K562 (cell line): Measurements from ENCODE around the gene CNP. TPM values are rescaled to one million over a fixed set of nuclear protein-coding genes. Genes with fewer than 3 reads are reported as not detected.

Experiments used
- BMI1 ChIP-seq: fragments of 150-350 bp; IDR thresholded peaks from 2 replicates; pipeline ENCODE4 v1.6.1; 2014; ENCODE audit warnings: low read length
- CREBBP ChIP-seq: IDR thresholded peaks from one replicate; pipeline ENCODE4 v1.6.1; 2012; ENCODE audit warnings: low read depth, mild to moderate bottlenecking, control low read depth, inconsistent platforms, low read length
- CREM ChIP-seq: IDR thresholded peaks from 2 replicates; pipeline ENCODE4 v1.6.1; 2014; ENCODE audit warnings: antibody characterized with exemption, low read depth
- ETS2 ChIP-seq: IDR thresholded peaks from 2 replicates; pipeline ENCODE4 v1.6.1; 2016; ENCODE audit warnings: borderline replicate concordance, missing genetic modification characterization, mild to moderate bottlenecking, moderate library complexity, missing compliant biosample characterization; ENCODE audit not compliant: poor library complexity, severe bottlenecking
- FOXJ2 ChIP-seq: fragments of 200-800 bp; sonication (Bioruptor generic); IDR thresholded peaks from 2 replicates; pipeline ENCODE4 v1.6.1; 2016; ENCODE audit warnings: missing genetic modification characterization, missing compliant biosample characterization
- GATAD2A ChIP-seq: fragments of 450-650 bp; IDR thresholded peaks from 2 replicates; pipeline ENCODE4 v1.6.1; 2017
- HDAC8 ChIP-seq: fragments of 450-650 bp; IDR thresholded peaks from 2 replicates; pipeline ENCODE4 v1.6.1; 2016; ENCODE audit warnings: mild to moderate bottlenecking, missing genetic modification characterization, moderate library complexity, missing compliant biosample characterization
- MAFG ChIP-seq: fragments of 450-650 bp; conservative IDR thresholded peaks from 2 replicates; pipeline ENCODE4 v1.6.1; 2016; ENCODE audit warnings: missing genetic modification characterization, missing compliant biosample characterization
- MED1 ChIP-seq: sonication (generic); formaldehyde crosslinking; IDR thresholded peaks from 2 replicates; pipeline ENCODE4 v1.8.1; 2023; ENCODE audit warnings: missing genetic modification reagents, borderline replicate concordance
- MXI1 ChIP-seq: IDR thresholded peaks from 2 replicates; pipeline ENCODE4 v1.6.1; 2011; ENCODE audit warnings: low read depth, mild to moderate bottlenecking, improper control_type of control experiment, low read length
- NFIX ChIP-seq: fragments of 250-450 bp; sonication (Bioruptor Pico); IDR thresholded peaks from 2 replicates; pipeline ENCODE4 v1.4.0; 2020; ENCODE audit warnings: low read depth, mild to moderate bottlenecking, moderate library complexity
- PHF8 ChIP-seq: fragments of 200-600 bp; sonication (generic); IDR thresholded peaks from 2 replicates; pipeline ENCODE4 v1.6.1; 2012; ENCODE audit warnings: mixed run types, mild to moderate bottlenecking, inconsistent platforms, low read length, moderate library complexity, borderline replicate concordance
- RBM22 ChIP-seq: fragments of 200-400 bp; formaldehyde crosslinking; IDR thresholded peaks from 2 replicates; pipeline ENCODE4 v1.6.1; 2018; ENCODE audit warnings: low read length, low read depth; ENCODE audit not compliant: poor library complexity, severe bottlenecking
- RBM39 ChIP-seq: fragments of 200-400 bp; formaldehyde crosslinking; optimal IDR thresholded peaks from 2 replicates; pipeline ENCODE3; 2018; ENCODE audit warnings: low read depth, low read length
- SREBF2 ChIP-seq: sonication (generic); formaldehyde crosslinking; IDR thresholded peaks from 2 replicates; pipeline ENCODE4 v1.4.0; 2020; ENCODE audit warnings: mild to moderate bottlenecking, missing genetic modification reagents
- TAF7 ChIP-seq: fragments of 450-650 bp; IDR thresholded peaks from 2 replicates; pipeline ENCODE4 v1.6.1; 2016; ENCODE audit warnings: missing genetic modification characterization, missing compliant biosample characterization
- ZNF133 ChIP-seq: fragments of 250-450 bp; sonication (Bioruptor Pico); IDR thresholded peaks from 2 replicates; pipeline ENCODE4 v1.4.0; 2020; ENCODE audit warnings: mild to moderate bottlenecking
- ZNF696 ChIP-seq: fragments of 250-450 bp; sonication (Bioruptor Pico); conservative IDR thresholded peaks from 2 replicates; pipeline ENCODE4 v1.4.0; 2020; ENCODE audit warnings: mild to moderate bottlenecking, moderate library complexity
- ZNF717 ChIP-seq: fragments of 250-450 bp; sonication (Bioruptor Pico); IDR thresholded peaks from 2 replicates; pipeline ENCODE4 v1.5.0; 2021
- polyA plus RNA-seq, 8 experiments: library from polyadenylated mRNA; depleted of rRNA in 4 of 8; stranded (reverse) in 5 of 8; unstranded in 3 of 8; fragments of >200 nt; fragmentation: Nextera tagmentation in 2 of 8; fragmentation: Illumina TruSeq in 1 of 8; extraction: Ambion mirVana in 2 of 8; extraction: Trizol in 1 of 8; gene quantifications; 2 replicates each; pipeline versions ENCODE4 v1.2.1 to v1.2.3, GENCODE V29; 2011 to 2014; ENCODE audit warnings: inconsistent platforms in 1 of 8, missing spikeins in 1 of 8
- total RNA-seq, 7 experiments: library from RNA; depleted of rRNA in 6 of 7; stranded (reverse); fragments of >200 nt in 6 of 7; fragmentation: Illumina TruSeq in 2 of 7; extraction: Trizol in 2 of 7; gene quantifications; 2 replicates each; pipeline versions ENCODE4 v1.2.1 to v1.2.3, GENCODE V29; 2011 to 2021; ENCODE audit warnings: low replicate concordance in 1 of 7
- TF ChIP-seq, protein P1 (sequence below): fragments of 250-450 bp; sonication (Bioruptor Pico); IDR thresholded peaks from 2 replicates; pipeline ENCODE4 v1.5.0; 2020; ENCODE audit warnings: mild to moderate bottlenecking, borderline replicate concordance
- TF ChIP-seq, protein P2 (sequence below), 3 experiments: fragments of 200-800 bp in 1 of 3; sonication (Bioruptor generic) in 1 of 3; sonication (generic) in 1 of 3; formaldehyde crosslinking in 1 of 3; IDR thresholded peaks; 2 replicates each; pipeline versions ENCODE4 v1.6.1 to v1.8.0; 2016 to 2022; ENCODE audit warnings: mild to moderate bottlenecking in 2 of 3, missing compliant biosample characterization in 2 of 3, missing genetic modification characterization in 2 of 3, missing genetic modification reagents in 1 of 3
- TF ChIP-seq, protein P3 (sequence below): fragments of 450-650 bp; conservative IDR thresholded peaks from 2 replicates; pipeline ENCODE4 v1.6.1; 2016; ENCODE audit warnings: missing genetic modification characterization, low read depth, mild to moderate bottlenecking, missing compliant biosample characterization, moderate library complexity

CNP gene
- total and polyA plus RNA-seq, 9 of the 15 experiments (the other 6 are each of a cell fraction or from before 2014, with no cell fraction given) = 1.7 to 52.0 (median 29.1) TPM

DNA sequence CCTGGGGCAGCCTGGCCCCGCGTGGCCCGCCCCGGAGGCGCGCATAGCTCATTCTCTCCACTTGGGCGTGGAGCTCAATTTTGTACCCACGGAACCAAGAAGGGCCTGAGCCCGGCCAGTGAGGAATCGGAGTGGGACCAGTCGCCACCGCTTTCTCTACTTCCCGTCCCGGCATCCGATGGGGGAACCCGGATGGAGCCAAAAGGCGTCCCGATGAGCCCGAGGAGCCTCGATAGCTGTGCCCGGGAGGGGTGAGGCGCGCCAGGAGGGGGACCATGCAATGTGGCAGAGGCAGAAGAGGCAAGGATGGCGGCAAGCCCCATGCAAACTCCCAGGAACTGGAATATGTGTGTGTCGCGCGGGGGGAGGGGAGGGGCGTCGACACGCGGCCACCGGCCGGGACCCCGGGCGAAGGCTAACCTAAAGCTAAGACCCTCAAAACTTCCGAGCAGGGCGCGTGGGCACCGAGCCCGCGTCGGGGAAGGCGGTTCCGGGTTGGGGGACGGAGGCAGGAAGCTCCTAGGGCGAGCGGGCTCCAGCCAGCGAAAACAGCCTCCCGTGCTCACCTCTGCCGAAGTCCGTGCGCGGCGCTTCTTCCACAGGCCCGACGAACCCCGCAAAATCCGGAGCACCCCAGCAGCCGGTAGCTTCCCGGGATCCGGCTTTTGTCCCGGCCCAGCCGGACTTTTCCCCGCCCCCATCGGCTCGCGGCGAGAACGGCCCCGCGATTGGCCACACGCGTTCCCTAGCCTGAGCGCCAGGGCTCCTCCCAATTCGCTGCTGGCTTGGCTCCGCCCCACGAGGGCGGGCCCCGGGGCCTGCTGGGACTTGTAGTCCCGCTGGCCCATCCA, 48.1 kb upstream of the CNP start, which contains the start of gene ACLY (continued):
- TF ChIP-seq PHF8 = peak; percentile 78; the same call in 1 of the 2 replicates
- TF ChIP-seq FOXJ2 (tag) = no peak
- no peak for TF ChIP-seq MED1
- TF ChIP-seq, protein P1, sequence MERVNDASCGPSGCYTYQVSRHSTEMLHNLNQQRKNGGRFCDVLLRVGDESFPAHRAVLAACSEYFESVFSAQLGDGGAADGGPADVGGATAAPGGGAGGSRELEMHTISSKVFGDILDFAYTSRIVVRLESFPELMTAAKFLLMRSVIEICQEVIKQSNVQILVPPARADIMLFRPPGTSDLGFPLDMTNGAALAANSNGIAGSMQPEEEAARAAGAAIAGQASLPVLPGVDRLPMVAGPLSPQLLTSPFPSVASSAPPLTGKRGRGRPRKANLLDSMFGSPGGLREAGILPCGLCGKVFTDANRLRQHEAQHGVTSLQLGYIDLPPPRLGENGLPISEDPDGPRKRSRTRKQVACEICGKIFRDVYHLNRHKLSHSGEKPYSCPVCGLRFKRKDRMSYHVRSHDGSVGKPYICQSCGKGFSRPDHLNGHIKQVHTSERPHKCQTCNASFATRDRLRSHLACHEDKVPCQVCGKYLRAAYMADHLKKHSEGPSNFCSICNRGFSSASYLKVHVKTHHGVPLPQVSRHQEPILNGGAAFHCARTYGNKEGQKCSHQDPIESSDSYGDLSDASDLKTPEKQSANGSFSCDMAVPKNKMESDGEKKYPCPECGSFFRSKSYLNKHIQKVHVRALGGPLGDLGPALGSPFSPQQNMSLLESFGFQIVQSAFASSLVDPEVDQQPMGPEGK = no peak
- TF ChIP-seq, protein P2, sequence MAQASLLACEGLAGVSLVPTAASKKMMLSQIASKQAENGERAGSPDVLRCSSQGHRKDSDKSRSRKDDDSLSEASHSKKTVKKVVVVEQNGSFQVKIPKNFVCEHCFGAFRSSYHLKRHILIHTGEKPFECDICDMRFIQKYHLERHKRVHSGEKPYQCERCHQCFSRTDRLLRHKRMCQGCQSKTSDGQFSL (CRISPR knock-in tag; IDR thresholded peaks at IDR 0.05) = no peak
- TF ChIP-seq, protein P2 (tag; IDR thresholded peaks at IDR 0.05) = no peak
- no peak for TF ChIP-seq HDAC8
- no peak for TF ChIP-seq ZNF696
- no peak for TF ChIP-seq GATAD2A
- TF ChIP-seq, protein P3, sequence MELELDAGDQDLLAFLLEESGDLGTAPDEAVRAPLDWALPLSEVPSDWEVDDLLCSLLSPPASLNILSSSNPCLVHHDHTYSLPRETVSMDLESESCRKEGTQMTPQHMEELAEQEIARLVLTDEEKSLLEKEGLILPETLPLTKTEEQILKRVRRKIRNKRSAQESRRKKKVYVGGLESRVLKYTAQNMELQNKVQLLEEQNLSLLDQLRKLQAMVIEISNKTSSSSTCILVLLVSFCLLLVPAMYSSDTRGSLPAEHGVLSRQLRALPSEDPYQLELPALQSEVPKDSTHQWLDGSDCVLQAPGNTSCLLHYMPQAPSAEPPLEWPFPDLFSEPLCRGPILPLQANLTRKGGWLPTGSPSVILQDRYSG (tag) = no peak
- no peak; the same call in 1 of the 2 replicates for TF ChIP-seq MXI1
- no peak for TF ChIP-seq MAFG (tag)
- no peak for TF ChIP-seq CREBBP
- no peak for TF ChIP-seq ZNF717 (CRISPR knock-in tag)
- TF ChIP-seq RBM39 = no peak
- 0 out of 2 replicates have a peak, but pooled peaks have one; percentile 30 for TF ChIP-seq TAF7 (tag)
- TF ChIP-seq SREBF2 (CRISPR knock-in tag) = 0 out of 2 replicates have a peak, but pooled peaks have one; percentile 72
- TF ChIP-seq ZNF133 (CRISPR knock-in tag) = no peak
- TF ChIP-seq NFIX = no peak
- no peak for TF ChIP-seq ETS2 (tag)
- peak; percentile 68 for TF ChIP-seq CREM
- no peak for TF ChIP-seq BMI1
- peak; percentile 29 for TF ChIP-seq RBM22
